ENCODE results near the gene PBXIP1.

Gene PBXIP1

DNA sequence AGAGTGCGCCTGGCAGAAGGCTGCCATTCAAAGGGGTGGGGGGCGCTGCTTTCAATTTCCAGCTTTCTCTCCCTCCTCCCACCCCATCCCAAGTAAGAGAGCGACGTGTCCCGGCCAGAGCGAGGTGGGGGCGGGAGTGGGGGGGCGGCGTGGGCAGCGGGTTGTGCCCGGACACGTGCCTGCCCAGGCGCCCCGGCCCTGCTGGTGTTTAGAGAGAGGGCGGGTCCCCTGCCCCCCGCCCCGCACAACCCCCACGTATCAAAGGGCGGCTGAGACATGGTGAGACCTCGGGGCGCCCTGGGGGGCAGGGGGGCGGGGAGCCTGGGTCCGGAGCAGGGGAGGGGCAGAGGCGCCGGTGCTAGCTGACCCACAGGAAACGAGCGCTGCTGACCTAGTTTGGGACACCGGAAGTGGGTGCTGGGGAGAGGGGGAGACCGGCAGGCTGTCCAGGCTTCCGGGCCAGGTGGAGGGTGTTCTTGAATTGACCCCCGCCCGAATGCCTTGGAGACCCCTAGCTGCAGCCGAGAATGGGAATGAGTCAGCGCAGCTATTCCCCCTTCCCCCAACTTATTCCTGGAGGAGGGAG, 48.0 kb upstream of the PBXIP1 start:
- WGBS, result 1% methylated on average over 9 of the region's 34 CpGs
- Histone ChIP-seq H3K27ac (ENCODE audit: low read length, poor library complexity, severe bottlenecking) (peak overlapping the region; percentile 87), H2BK12ac (ENCODE audit: low read length in 2 of 2) (peak overlapping the region; percentile 59 to 61), H4K91ac (ENCODE audit: low read length) (peak overlapping the region; percentile 97), H3K4me1 (ENCODE audit: control insufficient read depth, insufficient read depth, low read depth, low read length) (peaks cover 42% of the 10 kb centered on the region), H3K36me3 (ENCODE audit: control insufficient read depth in 1 of 2, insufficient read depth in 2 of 2, low read depth in 1 of 2, low read length in 2 of 2) (peaks cover 3 to 33% of the 10 kb centered on the region in 2 experiments), H3K79me1 (replicated peaks; ENCODE audit: low read length, poor library complexity, severe bottlenecking) (peaks cover 19% of the 10 kb centered on the region), H2AK5ac (ENCODE audit: low read length, severe bottlenecking) (peak overlapping the region; percentile 55), H3K4ac (ENCODE audit: low read depth in 1 of 2, low read length in 2 of 2) (peak overlapping the region; percentile 85 to 89), H2BK15ac (ENCODE audit: low read depth, poor library complexity, severe bottlenecking) (peak overlapping the region; percentile 96), H3K23ac (ENCODE audit: low read length in 2 of 2) (peak overlapping the region in 1 of 2 experiments; percentile 86), H3K4me3 (ENCODE audit: insufficient read depth in 1 of 2, low read depth in 1 of 2, low read length in 2 of 2) (peak overlapping the region; percentile 83 to 100), H3K9ac (ENCODE audit: low read length) (peak overlapping the region; percentile 96), H2BK120ac (ENCODE audit: low read depth, low read length) (peak overlapping the region; percentile 98), H3K9me3 (ENCODE audit: control insufficient read depth, low read length) (no peaks in the 10 kb centered on the region), H3K18ac (ENCODE audit: low read depth in 1 of 2, low read length in 2 of 2) (peak overlapping the region; percentile 88 to 98), H3K14ac (ENCODE audit: low read length in 2 of 2) (peak overlapping the region in 1 of 2 experiments; percentile 97), H2AFZ (ENCODE audit: low read depth, low read length) (no peak overlapping the region), H4K8ac (ENCODE audit: low read length) (peak overlapping the region; percentile 91), H2BK5ac (ENCODE audit: low read depth, low read length, poor library complexity, severe bottlenecking) (peak overlapping the region; percentile 68), H3K4me2 (ENCODE audit: low read length, poor library complexity, severe bottlenecking) (peak overlapping the region; percentile 62), H3K27me3 (ENCODE audit: control insufficient read depth in 1 of 2, insufficient read depth in 1 of 2, low read length in 2 of 2) (no peaks in the 10 kb centered on the region)
- DNase-seq, result peak; percentile 58

DNA sequence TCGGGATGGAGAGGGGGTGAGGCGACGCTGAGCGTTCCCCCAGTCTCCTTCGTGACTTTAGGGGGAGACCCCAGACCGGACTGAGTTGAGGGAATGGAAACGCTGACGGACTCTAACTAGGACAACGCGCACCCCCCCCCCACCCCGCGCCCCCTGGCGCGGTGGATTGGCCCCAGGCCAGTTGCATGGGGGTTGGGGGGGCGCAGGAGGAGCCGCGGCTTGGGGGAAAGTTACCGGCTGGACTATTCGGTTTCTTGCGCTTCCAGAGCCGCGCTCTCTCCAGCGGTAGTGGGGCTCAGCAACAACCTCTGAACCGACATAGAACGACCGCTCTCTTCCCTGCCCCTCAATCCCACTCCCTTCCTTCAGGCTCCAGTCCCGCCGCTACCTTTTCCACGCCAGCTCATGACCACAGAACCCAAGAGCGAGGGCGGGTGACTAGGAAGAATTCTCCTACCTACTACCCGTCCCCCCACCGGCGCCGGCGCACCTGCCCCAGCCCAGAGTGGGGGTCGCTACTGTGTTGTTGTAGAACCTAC, 47.4 kb upstream of the PBXIP1 start:
- peak overlapping the region; percentile 98 for H2BK120ac ChIP-seq (ENCODE audit: low read depth, low read length)
- peak overlapping the region in 1 of 2 experiments; percentile 86 for H3K23ac ChIP-seq (ENCODE audit: low read length in 2 of 2)
- peak overlapping the region; percentile 15 to 61 for H2BK12ac ChIP-seq (ENCODE audit: low read length in 2 of 2)
- H3K36me3 ChIP-seq (ENCODE audit: control insufficient read depth in 1 of 2, insufficient read depth in 2 of 2, low read depth in 1 of 2, low read length in 2 of 2), result peaks cover 3 to 27% of the 10 kb centered on the region in 2 experiments
- peaks cover 42% of the 10 kb centered on the region for H3K4me1 ChIP-seq (ENCODE audit: control insufficient read depth, insufficient read depth, low read depth, low read length)
- peak overlapping the region; percentile 97 for H4K91ac ChIP-seq (ENCODE audit: low read length)
- peak overlapping the region in 1 of 2 experiments; percentile 97 for H3K14ac ChIP-seq (ENCODE audit: low read length in 2 of 2)
- H3K18ac ChIP-seq (ENCODE audit: low read depth in 1 of 2, low read length in 2 of 2), result peak overlapping the region; percentile 88 to 98
- H2AFZ ChIP-seq (ENCODE audit: low read depth, low read length), result no peak overlapping the region
- peaks cover 15% of the 10 kb centered on the region for H3K79me1 ChIP-seq (replicated peaks; ENCODE audit: low read length, poor library complexity, severe bottlenecking)
- H3K27me3 ChIP-seq (ENCODE audit: control insufficient read depth in 1 of 2, insufficient read depth in 1 of 2, low read length in 2 of 2), result no peaks in the 10 kb centered on the region
- WGBS, result under 1% methylated on average over 15 of the region's 37 CpGs
- peak overlapping the region; percentile 68 for H2BK5ac ChIP-seq (ENCODE audit: low read depth, low read length, poor library complexity, severe bottlenecking)
- peak; percentile 56 for DNase-seq
- H3K4me2 ChIP-seq (ENCODE audit: low read length, poor library complexity, severe bottlenecking), result peak overlapping the region; percentile 62
- no peaks in the 10 kb centered on the region for H3K9me3 ChIP-seq (ENCODE audit: control insufficient read depth, low read length)
- H3K4me3 ChIP-seq (ENCODE audit: insufficient read depth in 1 of 2, low read depth in 1 of 2, low read length in 2 of 2), result peak overlapping the region; percentile 83 to 100
- H2AK5ac ChIP-seq (ENCODE audit: low read length, severe bottlenecking), result peak overlapping the region; percentile 55
- peak overlapping the region; percentile 87 for H3K27ac ChIP-seq (ENCODE audit: low read length, poor library complexity, severe bottlenecking)
- H4K8ac ChIP-seq (ENCODE audit: low read length), result peak overlapping the region; percentile 91
- peak overlapping the region; percentile 96 for H3K9ac ChIP-seq (ENCODE audit: low read length)
- peak overlapping the region; percentile 85 to 89 for H3K4ac ChIP-seq (ENCODE audit: low read depth in 1 of 2, low read length in 2 of 2)
- H2BK15ac ChIP-seq (ENCODE audit: low read depth, poor library complexity, severe bottlenecking), result peak overlapping the region; percentile 93

DNA sequence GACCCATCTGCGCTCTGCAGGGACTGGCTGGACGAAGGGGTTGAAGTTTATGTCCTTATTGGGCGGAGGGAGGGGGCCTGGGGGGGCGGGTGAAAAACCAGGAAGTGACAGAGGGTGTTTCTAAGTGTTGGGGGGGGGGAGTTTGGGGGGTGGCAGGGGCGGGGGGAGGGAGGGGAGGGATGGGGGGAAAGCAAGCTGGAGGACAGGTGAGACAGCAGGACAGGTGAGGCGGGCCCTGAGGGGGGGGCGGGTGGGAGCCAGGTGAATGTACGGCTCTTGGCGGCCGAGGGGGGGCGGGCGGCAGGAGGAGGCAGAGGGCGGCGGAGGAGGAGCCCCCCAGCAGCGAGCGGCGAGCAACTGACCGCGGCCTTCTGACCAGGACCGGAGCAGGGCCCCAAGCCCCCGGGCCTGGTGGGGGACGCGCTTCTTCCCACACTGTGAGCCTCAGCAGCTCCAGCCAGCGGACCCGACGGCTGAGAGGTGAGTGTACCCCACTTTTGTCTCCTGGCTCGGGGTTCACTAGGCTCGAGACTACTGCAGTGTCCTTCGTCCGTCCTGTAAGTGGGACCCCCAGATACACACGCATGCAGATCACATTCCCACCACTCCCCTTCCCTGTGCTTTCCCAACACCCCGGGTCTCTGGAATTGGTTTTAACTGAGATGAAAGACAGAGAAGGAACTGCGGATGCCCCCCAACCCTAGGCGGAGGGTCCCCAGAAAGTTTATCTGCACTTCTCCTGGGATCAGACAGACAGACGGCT, 46.7 kb upstream of the PBXIP1 start, which contains the start of gene ZBTB7B:
Gene ZBTB7B, plus strand, starts transcription at position 339 of the 763 bp plus-strand sequence. CDS start 11,859 bp downstream, outside the sequence.
- H4K8ac ChIP-seq (ENCODE audit: low read length), result peak within 1 kb of the TSS; percentile 94
- peak within 1 kb of the TSS; percentile 83 to 100 for H3K4me3 ChIP-seq (ENCODE audit: insufficient read depth in 1 of 2, low read depth in 1 of 2, low read length in 2 of 2)
- peak within 1 kb of the TSS; percentile 93 for H3K27ac ChIP-seq (ENCODE audit: low read length, poor library complexity, severe bottlenecking)
- peak within 1 kb of the TSS; percentile 92 for H2BK5ac ChIP-seq (ENCODE audit: low read depth, low read length, poor library complexity, severe bottlenecking)
- peaks cover 3 to 21% of the 10 kb centered on the region in 2 experiments for H3K36me3 ChIP-seq (ENCODE audit: control insufficient read depth in 1 of 2, insufficient read depth in 2 of 2, low read depth in 1 of 2, low read length in 2 of 2)
- peak within 1 kb of the TSS in 1 of 2 experiments; percentile 97 for H3K14ac ChIP-seq (ENCODE audit: low read length in 2 of 2)
- H3K79me1 ChIP-seq (replicated peaks; ENCODE audit: low read length, poor library complexity, severe bottlenecking), result peaks cover 16% of the 10 kb centered on the region
- H3K23ac ChIP-seq (ENCODE audit: low read length in 2 of 2), result peak within 1 kb of the TSS in 1 of 2 experiments; percentile 86
- H3K9ac ChIP-seq (ENCODE audit: low read length), result peak within 1 kb of the TSS; percentile 96
- H2BK15ac ChIP-seq (ENCODE audit: low read depth, poor library complexity, severe bottlenecking), result peak within 1 kb of the TSS; percentile 93
- H4K91ac ChIP-seq (ENCODE audit: low read length), result peak within 1 kb of the TSS; percentile 97
- peak within 1 kb of the TSS; percentile 55 for H2AK5ac ChIP-seq (ENCODE audit: low read length, severe bottlenecking)
- H3K9me3 ChIP-seq (ENCODE audit: control insufficient read depth, low read length), result no peaks in the 10 kb centered on the region
- peak; percentile 66 for DNase-seq
- peak within 1 kb of the TSS; percentile 98 for H2BK120ac ChIP-seq (ENCODE audit: low read depth, low read length)
- H2BK12ac ChIP-seq (ENCODE audit: low read length in 2 of 2), result peak within 1 kb of the TSS; percentile 46 to 94
- peak within 1 kb of the TSS; percentile 89 for H3K4ac ChIP-seq (ENCODE audit: low read depth in 1 of 2, low read length in 2 of 2)
- H3K4me2 ChIP-seq (ENCODE audit: low read length, poor library complexity, severe bottlenecking), result peak within 1 kb of the TSS; percentile 93
- H2AFZ ChIP-seq (ENCODE audit: low read depth, low read length), result no peak within 1 kb of the TSS
- peak within 1 kb of the TSS; percentile 98 for H3K18ac ChIP-seq (ENCODE audit: low read depth in 1 of 2, low read length in 2 of 2)
- WGBS, result under 1% methylated on average over 19 of the region's 35 CpGs
- H3K27me3 ChIP-seq (ENCODE audit: control insufficient read depth in 1 of 2, insufficient read depth in 1 of 2, low read length in 2 of 2), result no peaks in the 10 kb centered on the region
- peaks cover 39% of the 10 kb centered on the region for H3K4me1 ChIP-seq (ENCODE audit: control insufficient read depth, insufficient read depth, low read depth, low read length)

Data from mesenchymal stem cell (in vitro differentiated cells and primary cell).